HG03159 (cell line): Measurements from ENCODE around the gene CNTN4.

ENCODE experiments used
- ATAC-seq: cut with Tn5 transposase; IDR thresholded peaks from one replicate; pipeline ENCODE4 v1.9.1; 2021; ENCODE audit warnings: mild to moderate bottlenecking, moderate library complexity; ENCODE audit not compliant: unreplicated experiment

Gene CNTN4

DNA sequence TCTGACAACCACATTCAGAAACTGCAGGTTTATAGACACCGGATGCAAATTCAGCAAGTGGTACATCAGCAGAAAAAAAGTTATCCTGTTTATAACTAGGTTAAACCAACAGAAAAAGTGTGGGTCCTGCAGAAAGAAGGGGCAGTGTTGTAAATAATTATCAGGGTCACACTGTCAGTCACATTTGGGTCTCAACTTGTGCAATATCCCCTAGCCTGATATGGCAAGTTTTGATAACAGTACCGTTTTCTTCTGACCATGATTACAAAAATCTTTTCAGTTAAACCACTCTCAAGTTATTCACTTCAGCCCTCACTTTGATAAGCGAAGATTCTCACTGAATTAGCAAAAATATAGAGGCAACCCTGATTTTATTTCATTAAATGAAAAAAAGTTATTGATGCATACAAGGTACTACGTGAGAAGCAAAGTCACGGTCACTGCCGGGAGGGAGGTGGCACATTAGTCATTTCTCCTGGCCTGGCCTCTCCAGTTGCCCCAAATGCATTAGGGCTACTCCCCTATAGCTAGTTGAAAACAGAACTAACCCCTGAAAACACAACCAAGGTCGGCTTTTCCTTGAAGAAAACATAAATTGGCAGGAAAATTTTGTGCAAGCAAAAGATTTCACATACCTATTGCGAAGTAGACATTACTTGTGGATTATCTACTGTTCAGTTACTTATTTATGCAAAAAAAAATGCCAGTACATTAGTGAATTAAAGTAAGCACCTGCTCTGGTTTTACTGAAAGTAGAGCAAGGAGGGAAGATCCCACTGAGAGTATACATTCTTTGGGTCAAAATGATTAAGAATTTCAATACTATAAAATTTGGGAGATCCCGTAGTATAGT lies 982.9 kb downstream of the CNTN4 start:
- peak; percentile 54 for ATAC-seq

- peak; percentile 86 for ATAC-seq
Measured at GRCh38 chr3:3082234-3082924, 983.7 kb downstream of the CNTN4 start.

DNA sequence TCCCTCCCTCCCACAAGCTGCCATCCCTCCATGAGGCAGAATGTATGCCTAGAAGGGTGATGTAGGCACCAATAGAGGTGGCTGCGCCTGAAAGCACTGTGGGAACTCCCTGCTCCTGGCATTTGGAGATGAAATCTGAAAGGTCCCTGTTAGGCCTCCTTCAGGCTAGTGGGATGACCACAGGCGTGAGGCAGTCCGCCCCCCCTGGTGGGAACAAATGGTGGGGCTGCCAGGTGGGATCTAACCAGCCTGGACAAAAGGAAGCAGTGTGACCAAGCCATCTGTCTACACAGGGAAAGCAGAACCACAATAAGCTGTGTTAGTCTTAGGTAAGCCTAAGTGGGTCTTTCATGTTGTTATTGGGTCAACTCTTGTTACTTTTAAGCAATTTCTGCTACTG lies 986.2 kb downstream of the CNTN4 start:
- no peak for ATAC-seq

DNA sequence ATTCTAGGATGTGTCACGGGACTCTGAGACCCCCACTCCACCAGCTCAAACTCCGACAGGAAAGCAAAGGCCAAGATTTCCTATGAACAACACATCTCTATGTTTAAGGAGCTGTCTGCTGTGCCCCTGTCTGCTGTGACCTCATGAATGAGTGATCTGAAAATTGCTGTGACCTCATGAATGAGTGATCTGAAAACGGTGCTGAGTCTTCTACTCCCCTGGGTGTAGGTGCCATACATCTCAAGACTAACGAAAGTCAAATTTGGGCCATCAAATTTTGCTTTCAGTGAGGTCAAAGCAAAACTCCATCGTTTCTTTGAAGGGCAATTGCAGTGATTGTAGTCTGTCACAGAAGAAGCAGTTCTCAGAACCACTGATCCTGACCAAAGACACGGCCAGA lies 987.1 kb downstream of the CNTN4 start:
- ATAC-seq = no peak

GRCh38 chr3:3086239-3086638 lies 987.6 kb downstream of the CNTN4 start:
- ATAC-seq = no peak

DNA sequence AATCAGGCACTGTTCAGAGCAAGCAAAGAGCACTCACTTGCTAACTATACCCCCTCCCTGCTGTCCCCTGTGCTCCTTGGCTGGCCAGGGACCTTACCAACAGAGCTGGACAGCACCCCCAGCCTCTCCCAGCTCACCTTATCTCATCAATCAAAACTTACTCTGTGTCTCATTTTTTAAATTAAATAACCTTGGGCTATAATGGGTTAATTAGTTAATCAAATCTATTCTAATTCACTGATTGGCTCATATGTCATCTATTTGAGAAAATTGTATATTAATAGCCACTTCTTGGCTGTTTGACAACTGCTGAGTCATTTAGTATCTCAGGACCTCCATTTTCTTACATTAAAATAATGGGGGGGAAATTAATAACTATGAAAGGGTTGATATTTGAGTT lies 988.6 kb downstream of the CNTN4 start:
- no peak for ATAC-seq

DNA sequence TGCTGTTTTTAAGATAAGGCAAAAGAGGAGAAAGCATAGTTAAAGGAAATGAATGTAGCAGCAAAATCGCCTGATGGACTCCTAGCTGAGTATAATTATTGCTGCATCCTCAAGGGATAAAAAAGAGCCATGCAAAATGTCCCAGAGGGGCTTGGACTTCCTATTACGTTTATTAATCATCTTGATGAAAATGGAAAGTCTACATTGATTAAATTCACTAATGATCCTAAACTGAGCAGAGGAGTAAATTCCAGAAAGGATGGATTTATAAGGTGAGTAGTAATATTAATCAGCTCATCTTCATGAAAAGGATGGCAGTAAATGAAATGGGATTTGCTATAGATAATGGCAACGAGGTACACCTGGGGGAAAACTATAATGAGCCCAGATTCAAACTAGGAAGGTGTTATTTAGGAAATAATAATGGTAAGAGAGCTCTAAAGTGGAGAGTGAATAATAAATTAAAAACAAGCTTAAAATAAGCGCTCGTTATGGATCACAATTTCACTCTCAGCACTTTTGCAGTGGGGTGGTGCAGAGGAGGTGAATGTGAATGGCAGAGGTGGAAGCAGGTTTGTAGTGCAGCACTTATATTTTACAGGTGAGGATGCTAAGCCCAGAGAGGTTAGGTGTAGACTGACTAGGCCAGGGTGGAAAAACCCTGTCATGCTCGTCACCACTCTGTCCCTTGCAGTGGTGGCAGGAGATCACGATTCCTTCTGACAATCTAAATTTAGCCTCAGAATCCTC lies 989.2 kb downstream of the CNTN4 start:
- ATAC-seq = no peak

DNA sequence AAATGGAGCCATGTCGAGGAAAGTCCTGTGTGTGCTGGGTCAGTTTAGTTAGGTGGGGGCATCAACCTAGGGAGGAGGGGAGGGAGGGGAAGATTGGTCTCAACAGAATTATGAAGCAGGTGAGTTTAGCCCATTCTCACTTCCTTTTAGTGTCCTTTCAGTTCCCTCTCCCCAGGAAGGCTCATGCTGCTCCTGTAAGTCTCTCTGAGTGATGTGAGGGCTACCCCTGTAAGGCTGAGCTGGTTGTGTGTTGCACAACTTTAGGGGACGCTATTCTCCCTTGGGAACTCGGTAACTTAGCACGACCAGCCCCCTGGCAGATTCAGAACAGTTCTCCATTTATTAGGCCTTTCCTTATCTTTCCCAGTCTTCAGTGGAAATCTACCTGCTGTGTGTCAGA lies 990.4 kb downstream of the CNTN4 start:
- peak; percentile 99 for ATAC-seq

- no peak for ATAC-seq
Measured at GRCh38 chr3:3097958-3098357, 999.3 kb downstream of the CNTN4 start.

DNA sequence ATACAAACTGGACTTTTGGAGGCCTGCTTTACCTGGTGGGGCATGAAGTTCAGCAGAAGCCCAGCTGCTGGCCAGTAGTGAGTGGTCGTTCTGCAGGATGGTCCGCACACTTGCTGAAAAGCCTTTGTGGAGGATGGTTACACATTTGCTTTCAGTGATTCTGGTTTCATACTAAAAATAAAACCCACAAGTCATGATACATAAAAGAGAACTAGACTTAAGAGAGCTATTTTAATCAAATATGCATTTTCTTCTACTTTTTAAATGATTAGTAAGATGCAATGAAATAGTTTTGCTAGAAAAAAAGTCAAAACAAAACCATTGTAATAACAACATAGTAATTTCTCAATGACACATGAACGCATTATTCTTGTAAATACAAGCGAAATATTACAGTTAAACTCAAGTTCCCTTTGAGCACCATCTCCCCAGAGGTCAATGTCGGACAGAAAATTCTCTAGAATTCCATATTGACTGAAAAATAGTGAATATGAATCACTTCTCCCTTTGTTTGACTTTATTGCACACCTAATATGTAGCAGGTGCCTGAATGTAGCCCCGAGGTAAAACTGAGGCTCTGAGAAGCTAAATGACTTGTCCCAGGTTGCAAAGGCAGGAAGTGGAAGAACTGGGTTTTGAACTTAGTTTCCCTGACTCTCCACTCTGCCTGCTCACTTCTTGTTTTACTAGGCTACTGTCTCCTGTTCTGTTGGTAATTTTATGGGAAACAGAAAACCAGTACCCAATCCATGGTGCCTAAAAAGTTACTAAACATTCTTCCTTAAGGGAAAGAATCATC lies 1003.2 kb downstream of the CNTN4 start:
- peak; percentile 63 for ATAC-seq

GRCh38 chr3:3102751-3103150 lies 1004.1 kb downstream of the CNTN4 start:
- no peak for ATAC-seq

DNA sequence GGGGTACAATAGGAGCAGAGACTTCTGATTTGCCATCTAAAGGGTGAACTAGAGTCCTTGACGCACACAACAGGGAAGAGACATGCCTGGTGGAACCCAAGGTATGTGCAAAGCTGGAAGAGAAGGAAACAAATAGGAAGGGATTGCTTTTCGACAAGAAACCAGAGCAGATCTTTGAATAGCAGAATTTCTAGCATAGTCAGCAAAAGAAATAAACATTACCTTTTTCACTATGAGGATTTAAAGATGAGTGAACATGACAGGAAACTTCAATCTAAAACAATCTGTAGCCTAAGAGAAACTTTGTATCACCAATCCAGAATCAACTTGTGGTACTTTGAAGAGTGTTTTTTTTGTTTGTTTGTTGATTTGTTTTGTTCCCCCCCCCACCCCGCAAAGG lies 1006.6 kb downstream of the CNTN4 start:
- ATAC-seq = no peak

GRCh38 chr3:3105815-3106214 lies 1007.1 kb downstream of the CNTN4 start:
- no peak for ATAC-seq

GRCh38 chr3:3107181-3107580 lies 1008.5 kb downstream of the CNTN4 start:
- ATAC-seq = no peak
